AG20443 (cell line): ENCODE data around the gene TMEM205.
A peak's percentile ranks its signal among the peaks of the same experiment; 100 is the strongest.
"Not testable (repeated sequence)": the region's sequence is repeated elsewhere in the genome, so short reads cannot be mapped to it uniquely, and the experiment has no call there.

ENCODE experiments used
- DNase-seq: peaks from one replicate; pipeline ENCODE4 v3.0.0; 2012; ENCODE audit warnings: low spot score, mixed read lengths

Gene TMEM205

GRCh38 chr19:11373166-11373884, 27.3 kb upstream of the TMEM205 start:
- no peak for DNase-seq

- no peak for DNase-seq
These were observed 24.7 kb upstream of the TMEM205 start for GRCh38 chr19:11370744-11371143.

- DNase-seq, result no peak
These were observed 21.5 kb upstream of the TMEM205 start for GRCh38 chr19:11367528-11367927.

GRCh38 chr19:11365557-11366117, 19.6 kb upstream of the TMEM205 start:
- DNase-seq, result no peak

- DNase-seq, result no peak
These were observed 18.9 kb upstream of the TMEM205 start for GRCh38 chr19:11364935-11365334.

GRCh38 chr19:11364296-11364904, 18.3 kb upstream of the TMEM205 start:
- no peak for DNase-seq

- no peak for DNase-seq
These were observed 17.8 kb upstream of the TMEM205 start for GRCh38 chr19:11363881-11364280.

- no peak for DNase-seq
These were observed 16.0 kb upstream of the TMEM205 start for GRCh38 chr19:11361771-11362731.

GRCh38 chr19:11361037-11361770, 15.1 kb upstream of the TMEM205 start:
- no peak for DNase-seq

GRCh38 chr19:11359421-11359820, 13.4 kb upstream of the TMEM205 start:
- DNase-seq, result no peak

- no peak for DNase-seq
These were observed 10.8 kb upstream of the TMEM205 start for GRCh38 chr19:11356676-11357550.

GRCh38 chr19:11356074-11356397, 10.0 kb upstream of the TMEM205 start:
- no peak for DNase-seq

- peak; percentile 98 for DNase-seq
These were observed 9.3 kb upstream of the TMEM205 start, which contains the start of gene PLPPR2 for GRCh38 chr19:11355160-11356073. Gene PLPPR2, plus strand, starts transcription at chr19:11355432. Its CDS starts 2,242 bp downstream, at chr19:11357674.

- not testable (repeated sequence) for DNase-seq
These were observed 8.0 kb upstream of the TMEM205 start for GRCh38 chr19:11354102-11354501.

GRCh38 chr19:11349171-11349570, 3.1 kb upstream of the TMEM205 start:
- no peak for DNase-seq

GRCh38 chr19:11347546-11348039, 1.5 kb upstream of the TMEM205 start:
- no peak for DNase-seq

GRCh38 chr19:11345122-11345803, 805 bp downstream of the TMEM205 start:
- DNase-seq, result no peak

GRCh38 chr19:11342429-11342828, 3.6 kb downstream of the TMEM205 start:
- no peak for DNase-seq

GRCh38 chr19:11340099-11340467, 6.0 kb downstream of the TMEM205 start:
- not testable (repeated sequence) for DNase-seq
